ENCODE data around the gene LY86.

GRCh38 chr6:6575143-6575542, 13.4 kb upstream of the LY86 start:
- TF ChIP-seq CTCF (IDR thresholded peaks at IDR 0.05) = no peak
- TF ChIP-seq POLR2AphosphoS5 (IDR thresholded peaks at IDR 0.05) = no peak
- no peak for TF ChIP-seq POLR2A (IDR thresholded peaks at IDR 0.05)
- TF ChIP-seq EP300 (IDR thresholded peaks at IDR 0.05) = no peak
